Choroid plexus epithelial cell (primary cell): ENCODE data around the gene RGS13.
A peak's percentile ranks its signal among the peaks of the same experiment; 100 is the strongest.

ENCODE experiments used
- DNase-seq: peaks from one replicate; pipeline ENCODE4 v3.0.0-alpha.2; 2010; ENCODE audit warnings: low read depth
- H3K4me3 ChIP-seq: 2 replicates; pipeline ENCODE4 v1.5.1; 2011; ENCODE audit warnings: low read depth, mild to moderate bottlenecking, control low read depth, low read length, moderate library complexity
- CTCF ChIP-seq: conservative IDR thresholded peaks from 2 replicates; pipeline ENCODE4 v1.5.1; 2011; ENCODE audit warnings: low read depth, mild to moderate bottlenecking, control low read depth, inconsistent platforms, low read length, moderate library complexity

RGS13 gene

GRCh38 chr1:192626366-192627179 lies 9.4 kb upstream of the RGS13 start:
- DNase-seq = peak; percentile 25
- no peak for TF ChIP-seq CTCF
- H3K4me3 ChIP-seq = no peak overlapping the region

- no peak overlapping the region for H3K4me3 ChIP-seq
- TF ChIP-seq CTCF = no peak
- DNase-seq = no peak
Observed at GRCh38 chr1:192627901-192628300, 8.0 kb upstream of the RGS13 start.

- H3K4me3 ChIP-seq = no peak overlapping the region
Observed at GRCh38 chr1:192628396-192629057, 7.4 kb upstream of the RGS13 start.

GRCh38 chr1:192629612-192630011 lies 6.3 kb upstream of the RGS13 start:
- no peak overlapping the region for H3K4me3 ChIP-seq
- no peak for DNase-seq
- no peak for TF ChIP-seq CTCF

More at GRCh38 chr1:192628396-192629057, 7.4 kb upstream of the RGS13 start:
- TF ChIP-seq CTCF = no peak
- no peak for DNase-seq

- TF ChIP-seq CTCF = no peak
- DNase-seq = no peak
Observed at GRCh38 chr1:192630521-192631287, 5.2 kb upstream of the RGS13 start.

GRCh38 chr1:192631749-192632148 lies 4.2 kb upstream of the RGS13 start:
- DNase-seq = no peak
- no peak overlapping the region for H3K4me3 ChIP-seq
- TF ChIP-seq CTCF = no peak

More at GRCh38 chr1:192630521-192631287, 5.2 kb upstream of the RGS13 start:
- no peak overlapping the region for H3K4me3 ChIP-seq
